ENCODE results near the gene FSTL4. TPM values are rescaled to one million over a fixed set of nuclear protein-coding genes. Genes with fewer than 3 reads are reported as not detected.

The FSTL4 gene
- total RNA-seq, 1 donor from 2014 or later = 0.21 TPM

DNA sequence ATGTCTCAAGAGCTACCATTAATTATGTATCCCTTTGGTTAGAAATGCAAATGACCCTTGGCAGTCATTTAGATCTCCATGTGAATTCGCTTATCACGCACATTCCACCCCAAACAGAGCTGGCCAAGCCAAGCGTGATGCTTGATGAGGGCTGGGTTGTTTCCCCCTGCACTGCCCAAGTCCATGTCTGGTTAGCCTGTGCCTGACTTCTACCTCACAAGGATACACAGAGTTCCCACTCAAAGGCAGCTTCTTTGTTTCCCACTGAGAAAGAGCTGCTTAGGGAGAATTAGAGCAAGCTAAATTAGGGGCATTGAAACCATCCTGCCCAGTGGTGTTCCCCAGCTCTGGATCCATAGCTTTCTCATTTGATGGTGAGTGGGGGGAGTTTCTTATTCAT, 87.2 kb downstream of the FSTL4 start:
- no peak for TF ChIP-seq CTCF (IDR thresholded peaks at IDR 0.05; ENCODE audit: unreplicated experiment)

DNA sequence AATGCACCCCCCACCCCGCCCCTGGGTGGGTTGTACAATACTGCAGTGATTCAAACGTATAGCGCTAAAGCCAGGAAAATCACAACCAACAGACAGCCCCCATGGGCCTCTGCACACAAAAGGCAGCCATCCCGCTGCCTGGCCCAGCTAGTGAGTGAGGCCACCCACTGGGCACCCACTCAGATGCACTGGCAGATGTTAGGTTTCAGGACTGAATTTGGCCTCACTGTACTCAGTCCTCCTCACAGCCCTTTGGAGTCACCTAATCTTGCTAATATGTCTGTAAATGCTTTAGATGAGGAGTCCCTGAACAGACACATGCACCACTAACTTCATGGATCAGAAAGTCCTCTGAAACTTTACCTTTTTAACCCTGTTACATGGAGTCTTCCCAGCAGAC, 87.7 kb downstream of the FSTL4 start:
- no peaks in the 10 kb centered on the region for H3K36me3 Mint-ChIP-seq (ENCODE audit: low read depth, unreplicated experiment)
- no peak overlapping the region for H3K4me3 Mint-ChIP-seq (ENCODE audit: unreplicated experiment)
- no peaks in the 10 kb centered on the region for H3K9me3 Mint-ChIP-seq (ENCODE audit: unreplicated experiment)
- no peaks in the 10 kb centered on the region for H3K4me1 Mint-ChIP-seq (ENCODE audit: unreplicated experiment)
- DNase-seq (ENCODE audit: low spot score) = no peak
- H3K27ac Mint-ChIP-seq (ENCODE audit: unreplicated experiment) = no peak overlapping the region
- no peak for TF ChIP-seq CTCF (IDR thresholded peaks at IDR 0.05; ENCODE audit: unreplicated experiment)
- H3K27me3 Mint-ChIP-seq (ENCODE audit: unreplicated experiment) = no peaks in the 10 kb centered on the region

More for the DNA sequence above, 87.2 kb downstream of the FSTL4 start:
- Mint-ChIP-seq H3K36me3 (ENCODE audit: low read depth, unreplicated experiment) (no peaks in the 10 kb centered on the region), H3K27me3 (ENCODE audit: unreplicated experiment) (no peaks in the 10 kb centered on the region), H3K27ac (ENCODE audit: unreplicated experiment) (no peak overlapping the region), H3K9me3 (ENCODE audit: unreplicated experiment) (no peaks in the 10 kb centered on the region), H3K4me3 (ENCODE audit: unreplicated experiment) (no peak overlapping the region), H3K4me1 (ENCODE audit: unreplicated experiment) (no peaks in the 10 kb centered on the region)
- DNase-seq (ENCODE audit: low spot score) = no peak

DNA sequence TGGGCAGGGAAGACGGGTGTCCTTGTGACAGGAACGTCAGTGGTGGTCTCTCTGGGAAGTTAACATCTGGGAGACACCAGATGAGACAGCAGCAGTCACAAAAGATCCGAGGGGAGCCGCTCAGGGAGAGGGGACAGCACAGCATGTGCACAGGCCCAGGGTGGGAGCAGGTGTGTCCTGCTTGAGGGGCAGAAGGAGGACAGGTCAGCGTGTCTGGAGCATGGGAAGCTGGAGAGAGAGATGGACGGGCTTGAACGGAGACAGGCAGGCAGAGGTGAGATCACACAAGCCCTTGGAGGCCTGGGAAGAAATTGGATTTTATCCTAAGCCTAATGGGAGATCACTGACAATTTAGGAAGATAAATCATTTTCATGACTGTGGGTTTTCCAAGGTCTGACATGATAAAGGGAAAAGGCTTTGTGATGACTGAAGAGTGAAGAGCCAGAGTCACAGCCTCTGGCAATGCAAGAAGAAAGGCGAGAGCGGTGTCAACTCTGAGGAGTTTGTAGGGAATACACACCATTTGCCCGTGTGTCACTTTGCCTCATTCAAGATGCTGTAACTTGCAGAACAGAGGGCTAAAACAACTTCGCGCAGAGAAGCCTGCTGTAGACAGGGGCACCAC, 88.3 kb downstream of the FSTL4 start:
- H3K27me3 Mint-ChIP-seq (ENCODE audit: unreplicated experiment) = no peaks in the 10 kb centered on the region
- no peaks in the 10 kb centered on the region for H3K36me3 Mint-ChIP-seq (ENCODE audit: low read depth, unreplicated experiment)
- no peaks in the 10 kb centered on the region for H3K4me1 Mint-ChIP-seq (ENCODE audit: unreplicated experiment)
- no peaks in the 10 kb centered on the region for H3K9me3 Mint-ChIP-seq (ENCODE audit: unreplicated experiment)
- no peak for TF ChIP-seq CTCF (IDR thresholded peaks at IDR 0.05; ENCODE audit: unreplicated experiment)
- DNase-seq (ENCODE audit: low spot score) = no peak
- no peak overlapping the region for H3K4me3 Mint-ChIP-seq (ENCODE audit: unreplicated experiment)
- no peak overlapping the region for H3K27ac Mint-ChIP-seq (ENCODE audit: unreplicated experiment)

DNA sequence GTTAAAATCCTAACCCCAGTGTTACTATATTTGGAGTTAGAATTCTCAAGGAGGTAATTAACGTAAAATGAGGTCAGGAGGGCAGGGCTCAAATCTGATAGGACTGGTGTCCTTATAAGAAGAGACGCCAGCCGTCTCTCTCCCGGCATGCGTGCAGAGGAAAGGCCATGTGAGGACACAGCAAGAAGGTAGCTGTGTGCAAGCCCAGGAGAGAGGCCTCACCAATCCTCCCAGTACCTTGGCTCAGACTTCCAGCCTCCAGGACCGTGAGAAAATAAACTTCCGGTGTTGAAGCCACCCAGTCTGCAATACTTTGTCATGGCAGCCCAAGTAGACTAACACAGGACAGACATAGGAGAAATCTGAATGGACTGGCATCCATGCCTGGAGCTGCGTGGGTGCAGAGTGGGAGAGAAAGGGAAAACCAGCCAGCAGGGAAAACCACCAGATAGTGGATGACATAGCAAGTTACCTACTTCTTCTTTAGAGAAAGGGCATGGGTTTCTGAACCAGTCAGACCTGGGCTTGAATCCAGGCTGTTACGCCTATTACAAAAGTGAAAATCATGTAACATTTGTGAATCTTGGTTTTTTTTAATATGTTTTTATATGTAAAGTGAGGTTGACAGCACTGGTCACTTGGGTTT, 89.2 kb downstream of the FSTL4 start:
- Mint-ChIP-seq H3K27me3 (ENCODE audit: unreplicated experiment) (no peaks in the 10 kb centered on the region), H3K4me3 (ENCODE audit: unreplicated experiment) (no peak overlapping the region), H3K4me1 (ENCODE audit: unreplicated experiment) (no peaks in the 10 kb centered on the region), H3K9me3 (ENCODE audit: unreplicated experiment) (no peaks in the 10 kb centered on the region), H3K36me3 (ENCODE audit: low read depth, unreplicated experiment) (no peaks in the 10 kb centered on the region), H3K27ac (ENCODE audit: unreplicated experiment) (no peak overlapping the region)
- no peak for TF ChIP-seq CTCF (IDR thresholded peaks at IDR 0.05; ENCODE audit: unreplicated experiment)
- DNase-seq (ENCODE audit: low spot score) = no peak

- Mint-ChIP-seq H3K27ac (ENCODE audit: unreplicated experiment) (no peak overlapping the region), H3K27me3 (ENCODE audit: unreplicated experiment) (no peaks in the 10 kb centered on the region), H3K4me3 (ENCODE audit: unreplicated experiment) (no peak overlapping the region), H3K9me3 (ENCODE audit: unreplicated experiment) (no peaks in the 10 kb centered on the region), H3K4me1 (ENCODE audit: unreplicated experiment) (no peaks in the 10 kb centered on the region), H3K36me3 (ENCODE audit: low read depth, unreplicated experiment) (no peaks in the 10 kb centered on the region)
- TF ChIP-seq CTCF (IDR thresholded peaks at IDR 0.05; ENCODE audit: unreplicated experiment) = no peak
- no peak for DNase-seq (ENCODE audit: low spot score)
Measured at GRCh38 chr5:133521801-133522200, 90.5 kb downstream of the FSTL4 start.
